Kidney epithelial cell (primary cell): Measurements from ENCODE around the gene TIAM2. TPM values are rescaled to one million over a fixed set of nuclear protein-coding genes. Genes with fewer than 3 reads are reported as not detected.

Source experiments
- DNase-seq: peaks from one replicate; pipeline ENCODE4 v3.0.0-alpha.2; 2010; ENCODE audit warnings: low read depth
- H3K27me3 ChIP-seq: 2 replicates; pipeline ENCODE4 v1.6.0; 2011; ENCODE audit warnings: low read length; ENCODE audit not compliant: control insufficient read depth, insufficient read depth
- H3K36me3 ChIP-seq: 2 replicates; pipeline ENCODE4 v1.5.1; 2011; ENCODE audit warnings: low read length; ENCODE audit not compliant: control insufficient read depth, insufficient read depth
- H3K4me3 ChIP-seq: 2 replicates; pipeline ENCODE4 v1.5.1; 2011; ENCODE audit warnings: low read depth, mild to moderate bottlenecking, control low read depth, low read length
- CTCF ChIP-seq: IDR thresholded peaks from 2 replicates; pipeline ENCODE4 v1.5.1; 2011; ENCODE audit warnings: mild to moderate bottlenecking, moderate library complexity, low read length, control low read depth, inconsistent platforms; ENCODE audit not compliant: insufficient read depth, poor library complexity, severe bottlenecking
- total RNA-seq: library from RNA; depleted of rRNA; stranded (reverse); fragments of >200 nt; gene quantifications from 2 replicates; pipeline ENCODE4 v1.2.3, GENCODE V29; 2015

Gene TIAM2
- total RNA-seq, 1 donor from 2014 or later: 21.3 TPM

- Histone ChIP-seq H3K27me3 (no peaks in the 10 kb centered on the region), H3K36me3 (no peaks in the 10 kb centered on the region), H3K4me3 (no peak overlapping the region)
- DNase-seq: no peak
- no peak for TF ChIP-seq CTCF
Measured at GRCh38 chr6:155141002-155141401, 145.9 kb downstream of the TIAM2 start.

GRCh38 chr6:155141512-155141911 lies 146.4 kb downstream of the TIAM2 start:
- no peak for DNase-seq
- Histone ChIP-seq H3K36me3 (no peaks in the 10 kb centered on the region), H3K27me3 (no peaks in the 10 kb centered on the region), H3K4me3 (no peak overlapping the region)
- no peak for TF ChIP-seq CTCF

- no peak for DNase-seq
- Histone ChIP-seq H3K27me3 (no peaks in the 10 kb centered on the region), H3K4me3 (no peak overlapping the region), H3K36me3 (no peaks in the 10 kb centered on the region)
- no peak for TF ChIP-seq CTCF
Measured at GRCh38 chr6:155142168-155143028, 147.3 kb downstream of the TIAM2 start.

DNA sequence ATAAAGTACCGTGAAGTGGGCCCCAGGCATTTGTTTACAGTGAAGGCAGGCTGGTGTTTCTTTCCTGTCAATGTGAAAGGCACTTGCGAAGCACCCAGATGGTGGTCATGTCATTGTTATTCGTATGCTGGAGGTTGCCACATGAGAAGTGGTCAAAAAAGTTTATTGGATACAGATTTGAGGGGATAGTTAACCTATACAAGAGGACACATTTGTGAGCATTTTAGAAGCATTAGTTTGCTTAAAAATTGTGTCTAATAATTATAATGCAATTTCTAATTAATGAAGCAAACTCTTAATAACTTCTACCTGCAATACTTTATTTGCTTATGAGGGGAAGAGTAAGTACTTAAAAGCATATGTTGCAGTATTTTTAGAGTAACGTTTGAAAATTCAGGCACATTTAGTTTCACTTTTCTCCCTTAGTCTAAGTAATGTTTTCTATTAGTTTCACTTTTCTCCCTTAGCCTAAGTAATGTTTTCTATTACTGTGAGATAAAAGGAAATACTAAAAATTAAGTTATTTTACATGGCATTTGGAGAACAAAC lies 148.0 kb downstream of the TIAM2 start:
- no peak for DNase-seq
- Histone ChIP-seq H3K27me3 (no peaks in the 10 kb centered on the region), H3K36me3 (no peaks in the 10 kb centered on the region), H3K4me3 (no peak overlapping the region)
- no peak for TF ChIP-seq CTCF

DNA sequence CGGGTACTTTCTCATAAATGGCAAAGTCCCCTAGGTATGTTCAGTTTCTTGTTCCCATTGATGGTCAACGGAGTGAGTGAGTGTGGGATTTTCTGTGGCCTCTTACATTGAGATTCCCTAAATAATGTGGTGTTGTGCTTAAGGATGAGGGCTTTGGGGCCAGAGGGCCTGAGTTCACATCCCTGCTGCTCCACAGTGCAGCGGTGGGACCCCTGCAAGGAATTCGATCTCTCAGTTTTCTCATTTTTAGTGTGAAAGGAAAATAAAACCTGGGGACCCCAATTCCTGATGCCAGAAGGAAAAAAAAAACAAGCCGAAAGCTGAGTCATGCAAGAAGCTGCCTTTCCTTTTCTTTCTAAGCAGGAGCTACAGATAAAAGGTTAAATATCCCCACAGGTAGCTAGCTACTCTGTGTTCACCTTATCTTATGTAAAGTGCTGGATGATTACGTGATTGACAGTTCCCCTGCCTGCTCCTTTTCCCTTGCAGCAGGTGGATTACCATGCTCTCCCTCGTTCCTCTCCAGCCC lies 148.5 kb downstream of the TIAM2 start:
- Histone ChIP-seq H3K27me3 (no peaks in the 10 kb centered on the region), H3K4me3 (no peak overlapping the region), H3K36me3 (no peaks in the 10 kb centered on the region)
- no peak for TF ChIP-seq CTCF
- no peak for DNase-seq
